Vagina (tissue), 2 donors: Measurements from ENCODE around the gene BRSK2. TPM values are rescaled to one million over a fixed set of nuclear protein-coding genes. Genes with fewer than 3 reads are reported as not detected.

Experiments used
- DNase-seq, 2 donors: peaks; one replicate each; pipeline ENCODE4 v3.0.0-alpha.2; 2017; ENCODE audit errors: extremely low spot score in 2 of 2
- H3K27ac ChIP-seq: fragments of 200-600 bp; sonication (generic); one replicate; pipeline ENCODE4 v1.5.1; 2019
- H3K27me3 ChIP-seq: fragments of 200-600 bp; sonication (generic); one replicate; pipeline ENCODE4 v1.5.1; 2019
- H3K36me3 ChIP-seq, 2 donors: fragments of 200-600 bp; sonication (generic); one replicate each; pipeline ENCODE4 v1.5.1; 2017 to 2019
- H3K4me1 ChIP-seq: fragments of 200-600 bp; sonication (generic); one replicate; pipeline ENCODE4 v1.5.1; 2019
- H3K4me3 ChIP-seq, 2 donors: fragments of 200-600 bp; sonication (generic); 1 replicate in 1 of 2; 2 replicates in 1 of 2; pipeline ENCODE4 v1.5.1; 2016 to 2019
- H3K9me3 ChIP-seq: fragments of 200-600 bp; sonication (generic); one replicate; pipeline ENCODE4 v1.5.1; 2019
- CTCF ChIP-seq, 3 experiments: fragments of 450-650 bp in 2 of 3; fragments of 200-600 bp in 1 of 3; sonication (generic) in 1 of 3; IDR thresholded peaks; one replicate each; pipeline ENCODE4 v1.5.1; 2017 to 2019; ENCODE audit warnings: antibody characterized with exemption in 3 of 3, mild to moderate bottlenecking in 2 of 3, moderate library complexity in 2 of 3
- POLR2A ChIP-seq, 2 donors: fragments of 450-650 bp; IDR thresholded peaks; one replicate each; pipeline ENCODE4 v1.6.1; 2017; ENCODE audit warnings: antibody characterized with exemption in 2 of 2, mild to moderate bottlenecking in 2 of 2, moderate library complexity in 2 of 2
- POLR2AphosphoS5 ChIP-seq, 2 donors: sonication (generic); formaldehyde crosslinking; IDR thresholded peaks; one replicate each; pipeline ENCODE4 v1.9.0; 2017; ENCODE audit warnings: antibody characterized with exemption in 2 of 2, mild to moderate bottlenecking in 2 of 2, low read depth in 1 of 2; ENCODE audit not compliant: insufficient read depth in 1 of 2
- intact Hi-C: fragments of 100-400 bp; cut with DNase I; formaldehyde crosslinking; loops from one replicate; pipeline ENCODE4 v1.15.1; 2023
- total RNA-seq: library from RNA; depleted of rRNA; stranded (reverse); fragments of >200 nt; gene quantifications from one replicate; pipeline ENCODE4 v1.2.3, GENCODE V29; 2016

BRSK2 gene
- total RNA-seq, 1 donor from 2014 or later: 3.9 TPM

GRCh38 chr11:1444823-1445422, 55.2 kb downstream of the BRSK2 start:
- Histone ChIP-seq H3K4me1 (no peaks in the 10 kb centered on the region), H3K9me3 (no peaks in the 10 kb centered on the region), H3K4me3 (no peak overlapping the region), H3K36me3 (no peaks in the 10 kb centered on the region), H3K27me3 (no peaks in the 10 kb centered on the region), H3K27ac (no peak overlapping the region)
- intact Hi-C loops: loop anchor here (10.0 kb wide), 1 partner anchor 360 kb away; no protein-coding TSS in a partner anchor
- DNase-seq: no peak
- TF ChIP-seq POLR2AphosphoS5 (IDR thresholded peaks at IDR 0.05; ENCODE audit: insufficient read depth in 1 of 2, low read depth in 1 of 2) (no peak), CTCF (IDR thresholded peaks at IDR 0.05) (no peak), POLR2A (IDR thresholded peaks at IDR 0.05) (no peak)

- H3K4me1 ChIP-seq: no peaks in the 10 kb centered on the region
- DNase-seq: no peak
- H3K27me3 ChIP-seq: no peaks in the 10 kb centered on the region
- TF ChIP-seq POLR2A (IDR thresholded peaks at IDR 0.05) (no peak), CTCF (IDR thresholded peaks at IDR 0.05) (no peak), POLR2AphosphoS5 (IDR thresholded peaks at IDR 0.05; ENCODE audit: insufficient read depth in 1 of 2, low read depth in 1 of 2) (no peak)
- no peaks in the 10 kb centered on the region for H3K36me3 ChIP-seq
- intact Hi-C loops: loop anchor here (10.0 kb wide), 1 partner anchor 361 kb away; no protein-coding TSS in a partner anchor
- no peaks in the 10 kb centered on the region for H3K9me3 ChIP-seq
- H3K27ac ChIP-seq: no peak overlapping the region
- H3K4me3 ChIP-seq: no peak overlapping the region
Observed at GRCh38 chr11:1445741-1446445, 56.2 kb downstream of the BRSK2 start.

- Histone ChIP-seq H3K27ac (no peak overlapping the region), H3K36me3 (no peaks in the 10 kb centered on the region), H3K4me3 (no peak overlapping the region), H3K27me3 (no peaks in the 10 kb centered on the region), H3K4me1 (no peaks in the 10 kb centered on the region), H3K9me3 (no peaks in the 10 kb centered on the region)
- intact Hi-C loops: loop anchor here (10.0 kb wide), 1 partner anchor 362 kb away; no protein-coding TSS in a partner anchor
- no peak for DNase-seq
- TF ChIP-seq POLR2AphosphoS5 (IDR thresholded peaks at IDR 0.05; ENCODE audit: insufficient read depth in 1 of 2, low read depth in 1 of 2) (no peak), CTCF (IDR thresholded peaks at IDR 0.05) (no peak), POLR2A (IDR thresholded peaks at IDR 0.05) (no peak)
Observed at GRCh38 chr11:1446623-1447022, 56.9 kb downstream of the BRSK2 start.

GRCh38 chr11:1447845-1448825, 58.4 kb downstream of the BRSK2 start:
- DNase-seq: no peak
- no peak overlapping the region for H3K27ac ChIP-seq
- no peaks in the 10 kb centered on the region for H3K27me3 ChIP-seq
- no peaks in the 10 kb centered on the region for H3K9me3 ChIP-seq
- no peaks in the 10 kb centered on the region for H3K36me3 ChIP-seq
- H3K4me3 ChIP-seq: no peak overlapping the region
- no peaks in the 10 kb centered on the region for H3K4me1 ChIP-seq
- intact Hi-C loops: loop anchor here (10.0 kb wide), 1 partner anchor 363 kb away; no protein-coding TSS in a partner anchor
- TF ChIP-seq CTCF (IDR thresholded peaks at IDR 0.05) (no peak), POLR2AphosphoS5 (IDR thresholded peaks at IDR 0.05; ENCODE audit: insufficient read depth in 1 of 2, low read depth in 1 of 2) (no peak)
